HG02981 (cell line): Measurements from ENCODE around the gene CAMKMT.

Experiments used
- ATAC-seq: cut with Tn5 transposase; IDR thresholded peaks from one replicate; pipeline ENCODE4 v1.9.1; 2021; ENCODE audit warnings: mild to moderate bottlenecking, moderate library complexity; ENCODE audit not compliant: unreplicated experiment

CAMKMT gene

GRCh38 chr2:44361330-44362206 is at the start of gene CAMKMT, which contains the start of gene PREPL:
TSS of gene CAMKMT (plus strand) at chr2:44361947.
TSS of gene PREPL (minus strand) at chr2:44361494. CDS start at chr2:44346342, 15,152 bp downstream.
- peak; percentile 69 for ATAC-seq

GRCh38 chr2:44314362-44314761 is 47.4 kb upstream of the CAMKMT start:
- no peak for ATAC-seq

GRCh38 chr2:44315945-44316344 is 45.8 kb upstream of the CAMKMT start:
- no peak for ATAC-seq

- ATAC-seq = no peak
Observed at GRCh38 chr2:44320832-44321231, 40.9 kb upstream of the CAMKMT start.

- ATAC-seq = no peak
Observed at GRCh38 chr2:44321360-44321759, 40.4 kb upstream of the CAMKMT start.

- no peak for ATAC-seq
Observed at GRCh38 chr2:44324971-44325426, 36.7 kb upstream of the CAMKMT start.

GRCh38 chr2:44325897-44326296 is 35.9 kb upstream of the CAMKMT start:
- ATAC-seq = no peak

- ATAC-seq = no peak
Observed at GRCh38 chr2:44326548-44327264, 35.0 kb upstream of the CAMKMT start.

- no peak for ATAC-seq
Observed at GRCh38 chr2:44328750-44329149, 33.0 kb upstream of the CAMKMT start.

- no peak for ATAC-seq
Observed at GRCh38 chr2:44329343-44329742, 32.4 kb upstream of the CAMKMT start.

GRCh38 chr2:44330801-44331200 is 30.9 kb upstream of the CAMKMT start:
- ATAC-seq = no peak

- ATAC-seq = no peak
Observed at GRCh38 chr2:44333994-44334393, 27.8 kb upstream of the CAMKMT start.

GRCh38 chr2:44335806-44336538 is 25.8 kb upstream of the CAMKMT start:
- no peak for ATAC-seq

GRCh38 chr2:44342854-44343253 is 18.9 kb upstream of the CAMKMT start:
- no peak for ATAC-seq

GRCh38 chr2:44347526-44347925 is 14.2 kb upstream of the CAMKMT start:
- no peak for ATAC-seq

- no peak for ATAC-seq
Observed at GRCh38 chr2:44348400-44348799, 13.3 kb upstream of the CAMKMT start.

GRCh38 chr2:44349506-44349905 is 12.2 kb upstream of the CAMKMT start:
- no peak for ATAC-seq

- ATAC-seq = no peak
Observed at GRCh38 chr2:44351088-44351487, 10.7 kb upstream of the CAMKMT start.

- no peak for ATAC-seq
Observed at GRCh38 chr2:44351676-44352075, 10.1 kb upstream of the CAMKMT start.

- no peak for ATAC-seq
Observed at GRCh38 chr2:44352510-44352909, 9.2 kb upstream of the CAMKMT start.

- ATAC-seq = no peak
Observed at GRCh38 chr2:44354761-44355160, 7.0 kb upstream of the CAMKMT start.
